PC-3 (cell line): ENCODE measurements around the gene EMILIN3. TPM values are rescaled to one million over a fixed set of nuclear protein-coding genes. Genes with fewer than 3 reads are reported as not detected.

Source experiments
- ATAC-seq: fragments of 200-7000 bp; cut with Tn5 transposase; 2 replicates; pipeline ENCODE4 v1.9.1; 2020; ENCODE audit warnings: mild to moderate bottlenecking, moderate library complexity
- Bru-seq: library from RNA; stranded (reverse); fragments of 400-500 nt; gene quantifications from one replicate; lab custom pipeline; 2021; lab: Mats Ljungman, UMichigan
- BruChase-seq, 2 experiments: library from RNA; stranded (reverse); fragments of 400-500 nt; gene quantifications; one replicate each; lab custom pipeline; 2021; lab: Mats Ljungman, UMichigan
- BruUV-seq: library from RNA; stranded (reverse); fragments of 400-500 nt; replicated peaks from 2 replicates; lab custom pipeline; 2021; lab: Mats Ljungman, UMichigan
- CTCF ChIA-PET: fragments of 300-600 bp; sonication (Branson Sonifier 250); formaldehyde crosslinking; loops from one replicate; lab custom pipeline; 2022; ENCODE audit warnings: antibody characterized with exemption; lab: Charles Lee
- POLR2A ChIA-PET: fragments of 300-600 bp; sonication (Branson Sonifier 250); formaldehyde crosslinking; loops from one replicate; lab custom pipeline; 2022; ENCODE audit warnings: antibody characterized with exemption; ENCODE audit not compliant: unreplicated experiment; lab: Charles Lee
- DNase-seq: peaks from one replicate; pipeline ENCODE4 v3.0.0-alpha.2; 2015
- H2AFZ ChIP-seq: fragments of 300-600 bp; sonication (generic); 2 replicates; pipeline ENCODE4 v1.6.0; 2016; ENCODE audit warnings: antibody characterized with exemption, low read length
- H3F3A ChIP-seq: fragments of 300-600 bp; sonication (generic); one replicate; pipeline ENCODE4 v1.6.0; 2017; ENCODE audit warnings: antibody characterized with exemption, low read length, control low read depth, mild to moderate bottlenecking; ENCODE audit not compliant: unreplicated experiment
- H3K27ac ChIP-seq: fragments of 300-600 bp; sonication (generic); 2 replicates; pipeline ENCODE4 v1.5.1; 2016; ENCODE audit warnings: mild to moderate bottlenecking, low read length
- H3K27me3 ChIP-seq: fragments of 300-600 bp; sonication (generic); 2 replicates; pipeline ENCODE4 v1.6.1; 2016; ENCODE audit warnings: low read length, mixed read lengths
- H3K36me3 ChIP-seq: fragments of 300-600 bp; sonication (generic); 2 replicates; pipeline ENCODE4 v1.6.1; 2016; ENCODE audit warnings: low read depth, mixed run types, low read length, mixed read lengths
- H3K4me1 ChIP-seq: fragments of 300-600 bp; sonication (generic); 2 replicates; pipeline ENCODE4 v1.5.1; 2016; ENCODE audit warnings: low read length; ENCODE audit not compliant: insufficient read depth
- H3K4me2 ChIP-seq: fragments of 300-600 bp; sonication (generic); 2 replicates; pipeline ENCODE4 v1.6.0; 2016; ENCODE audit warnings: low read length
- H3K4me3 ChIP-seq: fragments of 300-600 bp; sonication (generic); 2 replicates; pipeline ENCODE4 v1.5.1; 2016; ENCODE audit warnings: mild to moderate bottlenecking, low read length, mixed read lengths
- H3K79me2 ChIP-seq: fragments of 300-600 bp; sonication (generic); 2 replicates; pipeline ENCODE4 v1.6.1; 2017; ENCODE audit warnings: low read length, mixed read lengths
- H3K9ac ChIP-seq: fragments of 300-600 bp; sonication (generic); 2 replicates; pipeline ENCODE4 v1.6.0; 2016; ENCODE audit warnings: mild to moderate bottlenecking, low read length
- H3K9me2 ChIP-seq: fragments of 300-600 bp; sonication (generic); replicated peaks from 2 replicates; pipeline ENCODE4 v1.6.1; 2016; ENCODE audit warnings: mixed run types, low read length, mixed read lengths
- H3K9me3 ChIP-seq: fragments of 300-600 bp; sonication (generic); 2 replicates; pipeline ENCODE4 v1.6.1; 2016; ENCODE audit warnings: low read length, mixed read lengths
- H4K20me1 ChIP-seq: fragments of 300-600 bp; sonication (generic); 2 replicates; pipeline ENCODE4 v1.6.1; 2016; ENCODE audit warnings: low read length, mixed read lengths
- EZH2 ChIP-seq: fragments of 300-600 bp; sonication (generic); IDR thresholded peaks from one replicate; pipeline ENCODE4 v1.6.1; 2017; ENCODE audit warnings: antibody characterized with exemption, mild to moderate bottlenecking, low read length; ENCODE audit not compliant: unreplicated experiment
- EZH2phosphoT487 ChIP-seq: fragments of 300-600 bp; sonication (generic); IDR thresholded peaks from 2 replicates; pipeline ENCODE4 v1.6.1; 2018; ENCODE audit warnings: mild to moderate bottlenecking, antibody characterized with exemption, low read length, borderline replicate concordance
- intact Hi-C: fragments of 100-400 bp; cut with micrococcal nuclease; formaldehyde crosslinking; loops from 2 replicates; pipeline ENCODE4 v1.9.0; 2023
- long read RNA-seq: library from polyadenylated mRNA; unstranded; transcript quantifications from one replicate; pipeline ENCODE4 v2.0.0, GENCODE V29; 2021; ENCODE audit not compliant: unreplicated experiment
- total RNA-seq: library from RNA; depleted of rRNA; stranded (reverse); fragments of >200 nt; gene quantifications from 2 replicates; pipeline ENCODE4 v1.2.3, GENCODE V29; 2014; rRNA removed
- TF ChIP-seq, protein P1 (sequence below): fragments of 300-600 bp; sonication (generic); conservative IDR thresholded peaks from 2 replicates; pipeline ENCODE4 v1.5.1; 2017; ENCODE audit warnings: antibody characterized with exemption, low read depth, mild to moderate bottlenecking, low read length

The EMILIN3 gene, protein sequence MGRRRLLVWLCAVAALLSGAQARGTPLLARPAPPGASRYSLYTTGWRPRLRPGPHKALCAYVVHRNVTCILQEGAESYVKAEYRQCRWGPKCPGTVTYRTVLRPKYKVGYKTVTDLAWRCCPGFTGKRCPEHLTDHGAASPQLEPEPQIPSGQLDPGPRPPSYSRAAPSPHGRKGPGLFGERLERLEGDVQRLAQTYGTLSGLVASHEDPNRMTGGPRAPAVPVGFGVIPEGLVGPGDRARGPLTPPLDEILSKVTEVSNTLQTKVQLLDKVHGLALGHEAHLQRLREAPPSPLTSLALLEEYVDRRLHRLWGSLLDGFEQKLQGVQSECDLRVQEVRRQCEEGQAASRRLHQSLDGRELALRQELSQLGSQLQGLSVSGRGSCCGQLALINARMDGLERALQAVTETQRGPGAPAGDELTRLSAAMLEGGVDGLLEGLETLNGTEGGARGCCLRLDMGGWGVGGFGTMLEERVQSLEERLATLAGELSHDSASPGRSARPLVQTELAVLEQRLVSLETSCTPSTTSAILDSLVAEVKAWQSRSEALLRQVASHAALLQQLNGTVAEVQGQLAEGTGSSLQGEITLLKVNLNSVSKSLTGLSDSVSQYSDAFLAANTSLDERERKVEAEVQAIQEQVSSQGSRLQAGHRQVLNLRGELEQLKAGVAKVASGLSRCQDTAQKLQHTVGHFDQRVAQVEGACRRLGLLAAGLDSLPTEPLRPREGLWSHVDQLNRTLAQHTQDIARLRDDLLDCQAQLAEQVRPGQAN
- total RNA-seq (not detected in 2 replicates), Bru-seq, nascent RNA (not detected), BruChase-seq, experiment 1, labeled RNA remaining after a 6-hour chase (percentile 13 among the genes with signal in this experiment), BruChase-seq, experiment 2, labeled RNA remaining after a 2-hour chase (percentile 12 among the genes with signal in this experiment)
- long read RNA-seq, partial matches to known transcripts: 0 of 72 reads
- long read RNA-seq, other reads (novel, unspliced or antisense): 72 of 72 reads

GRCh38 chr20:41366546-41367392 lies at the start of gene EMILIN3:
EMILIN3 (minus strand) TSS chr20:41366818; CDS start chr20:41366634, 184 bp downstream.
- no peaks in the 10 kb centered on the region for H3K79me2 ChIP-seq
- intact Hi-C loops: no loop called here
- no peak within 1 kb of the TSS for H3K9ac ChIP-seq
- no peak for ATAC-seq
- no peak within 1 kb of the TSS for H3K27ac ChIP-seq
- no peaks in the 10 kb centered on the region for H3K9me3 ChIP-seq
- POLR2A ChIA-PET: no interaction called here
- CTCF ChIA-PET: no interaction called here
- peaks cover 35% of the 10 kb centered on the region for H3K27me3 ChIP-seq
- no peaks in the 10 kb centered on the region for H3K36me3 ChIP-seq
- H3K9me2 ChIP-seq: no peaks in the 10 kb centered on the region
- no peak within 1 kb of the TSS for H2AFZ ChIP-seq
- H3F3A ChIP-seq: no peaks in the 10 kb centered on the region
- BruUV-seq: no TSS peak
- DNase-seq: no peak
- no peak within 1 kb of the TSS for H3K4me2 ChIP-seq
- H3K4me1 ChIP-seq: no peaks in the 10 kb centered on the region
- H4K20me1 ChIP-seq: no peaks in the 10 kb centered on the region
- H3K4me3 ChIP-seq: no peak within 1 kb of the TSS
- TF ChIP-seq EZH2 (no peak), EZH2phosphoT487 (no peak)

GRCh38 chr20:41415191-41415590 lies 48.6 kb upstream of the EMILIN3 start:
- ATAC-seq: no peak
- CTCF ChIA-PET: no interaction called here
- POLR2A ChIA-PET: no interaction called here

More at GRCh38 chr20:41415191-41415590, 48.6 kb upstream of the EMILIN3 start:
- H3K27me3 ChIP-seq: no peaks in the 10 kb centered on the region
- intact Hi-C loops: no loop called here
- no peaks in the 10 kb centered on the region for H3K4me1 ChIP-seq
- no peak overlapping the region for H2AFZ ChIP-seq
- H3K9me2 ChIP-seq: no peaks in the 10 kb centered on the region
- no peak overlapping the region for H3K27ac ChIP-seq
- BruUV-seq: no TSS peak
- TF ChIP-seq EZH2phosphoT487: no peak
- TF ChIP-seq EZH2: no peak
- TF ChIP-seq, protein P1, sequence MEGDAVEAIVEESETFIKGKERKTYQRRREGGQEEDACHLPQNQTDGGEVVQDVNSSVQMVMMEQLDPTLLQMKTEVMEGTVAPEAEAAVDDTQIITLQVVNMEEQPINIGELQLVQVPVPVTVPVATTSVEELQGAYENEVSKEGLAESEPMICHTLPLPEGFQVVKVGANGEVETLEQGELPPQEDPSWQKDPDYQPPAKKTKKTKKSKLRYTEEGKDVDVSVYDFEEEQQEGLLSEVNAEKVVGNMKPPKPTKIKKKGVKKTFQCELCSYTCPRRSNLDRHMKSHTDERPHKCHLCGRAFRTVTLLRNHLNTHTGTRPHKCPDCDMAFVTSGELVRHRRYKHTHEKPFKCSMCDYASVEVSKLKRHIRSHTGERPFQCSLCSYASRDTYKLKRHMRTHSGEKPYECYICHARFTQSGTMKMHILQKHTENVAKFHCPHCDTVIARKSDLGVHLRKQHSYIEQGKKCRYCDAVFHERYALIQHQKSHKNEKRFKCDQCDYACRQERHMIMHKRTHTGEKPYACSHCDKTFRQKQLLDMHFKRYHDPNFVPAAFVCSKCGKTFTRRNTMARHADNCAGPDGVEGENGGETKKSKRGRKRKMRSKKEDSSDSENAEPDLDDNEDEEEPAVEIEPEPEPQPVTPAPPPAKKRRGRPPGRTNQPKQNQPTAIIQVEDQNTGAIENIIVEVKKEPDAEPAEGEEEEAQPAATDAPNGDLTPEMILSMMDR: no peak
- H3K9ac ChIP-seq: no peak overlapping the region
- peaks cover 29% of the 10 kb centered on the region; the same call in 1 of the 2 replicates for H3K36me3 ChIP-seq
- no peak for DNase-seq
- H3K4me3 ChIP-seq: no peak overlapping the region
- H3K4me2 ChIP-seq: no peak overlapping the region
- no peaks in the 10 kb centered on the region for H4K20me1 ChIP-seq
- no peaks in the 10 kb centered on the region for H3F3A ChIP-seq
- H3K79me2 ChIP-seq: no peaks in the 10 kb centered on the region
- no peaks in the 10 kb centered on the region for H3K9me3 ChIP-seq
